Kidney tubule cell (primary cell): Measurements from ENCODE around the gene CDKAL1.
A peak's percentile ranks its signal among the peaks of the same experiment; 100 is the strongest.
"Not testable (repeated sequence)": the region's sequence is repeated elsewhere in the genome, so short reads cannot be mapped to it uniquely, and the experiment has no call there.

Experiments
- DNase-seq: peaks from one replicate; pipeline ENCODE4 v3.0.0-alpha.2; 2018; ENCODE audit warnings: low spot score

The CDKAL1 gene

GRCh38 chr6:21078497-21078896 lies 544.2 kb downstream of the CDKAL1 start:
- DNase-seq = no peak

- no peak for DNase-seq
Measured at GRCh38 chr6:21079468-21080048, 545.3 kb downstream of the CDKAL1 start.

GRCh38 chr6:21080221-21080620 lies 546.0 kb downstream of the CDKAL1 start:
- DNase-seq = no peak

GRCh38 chr6:21082091-21082490 lies 547.8 kb downstream of the CDKAL1 start:
- DNase-seq = no peak

- DNase-seq = no peak
Measured at GRCh38 chr6:21083708-21084107, 549.5 kb downstream of the CDKAL1 start.

- DNase-seq = no peak
Measured at GRCh38 chr6:21084656-21085055, 550.4 kb downstream of the CDKAL1 start.

GRCh38 chr6:21085211-21085610 lies 551.0 kb downstream of the CDKAL1 start:
- no peak for DNase-seq

- no peak for DNase-seq
Measured at GRCh38 chr6:21085643-21086042, 551.4 kb downstream of the CDKAL1 start.

GRCh38 chr6:21087188-21087587 lies 552.9 kb downstream of the CDKAL1 start:
- no peak for DNase-seq

- no peak for DNase-seq
Measured at GRCh38 chr6:21091411-21091810, 557.2 kb downstream of the CDKAL1 start.

- DNase-seq = not testable (repeated sequence)
Measured at GRCh38 chr6:21092231-21092772, 558.0 kb downstream of the CDKAL1 start.

- DNase-seq = no peak
Measured at GRCh38 chr6:21095462-21095861, 561.2 kb downstream of the CDKAL1 start.

GRCh38 chr6:21098134-21098533 lies 563.9 kb downstream of the CDKAL1 start:
- DNase-seq = no peak

GRCh38 chr6:21098744-21099143 lies 564.5 kb downstream of the CDKAL1 start:
- DNase-seq = no peak

- no peak for DNase-seq
Measured at GRCh38 chr6:21099338-21100314, 565.4 kb downstream of the CDKAL1 start.

- no peak for DNase-seq
Measured at GRCh38 chr6:21100991-21101390, 566.7 kb downstream of the CDKAL1 start.

- DNase-seq = no peak
Measured at GRCh38 chr6:21101694-21102093, 567.4 kb downstream of the CDKAL1 start.

- DNase-seq = no peak
Measured at GRCh38 chr6:21102201-21102600, 567.9 kb downstream of the CDKAL1 start.

- DNase-seq = no peak
Measured at GRCh38 chr6:21102624-21103023, 568.4 kb downstream of the CDKAL1 start.

GRCh38 chr6:21103626-21104224 lies 569.5 kb downstream of the CDKAL1 start:
- DNase-seq = no peak

GRCh38 chr6:21104288-21104687 lies 570.0 kb downstream of the CDKAL1 start:
- no peak for DNase-seq

GRCh38 chr6:21107796-21108195 lies 573.5 kb downstream of the CDKAL1 start:
- DNase-seq = peak; percentile 13
